ENCODE results near the gene CALML6.
A peak's percentile ranks its signal among the peaks of the same experiment; 100 is the strongest.

CALML6 gene

DNA sequence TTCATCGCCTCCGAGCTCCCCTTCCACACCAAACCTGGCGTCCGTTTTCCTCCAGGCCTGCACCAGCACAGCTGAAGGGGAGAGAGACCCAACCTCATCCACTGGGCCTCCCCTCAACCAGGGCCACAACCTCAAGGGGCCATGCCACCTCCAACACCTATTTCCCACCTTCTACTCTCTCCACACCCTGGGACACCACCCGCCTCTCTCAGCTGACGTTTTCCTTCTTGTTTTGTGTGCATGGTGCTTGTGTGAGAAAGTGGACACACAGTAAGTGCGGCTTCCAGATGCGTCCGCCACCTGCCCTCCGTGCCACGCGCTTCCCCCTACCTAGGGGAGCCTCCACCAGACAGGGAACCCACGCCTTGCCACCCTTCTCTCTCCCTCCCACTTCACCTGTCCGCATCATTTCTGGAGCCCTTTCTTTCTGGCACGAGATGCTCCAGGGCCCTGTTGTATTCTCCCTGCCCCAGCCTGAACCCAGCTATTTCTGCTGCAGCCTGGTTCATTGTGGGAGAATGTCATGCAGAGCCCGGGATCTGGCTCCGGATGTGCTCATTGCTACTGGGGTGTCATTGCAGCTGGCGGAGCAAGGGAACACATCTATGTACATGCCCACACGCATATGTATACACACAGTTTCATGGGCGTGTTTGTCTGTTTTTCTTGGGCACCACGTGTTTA, 22.8 kb upstream of the CALML6 start:
- TF ChIP-seq, protein P1, sequence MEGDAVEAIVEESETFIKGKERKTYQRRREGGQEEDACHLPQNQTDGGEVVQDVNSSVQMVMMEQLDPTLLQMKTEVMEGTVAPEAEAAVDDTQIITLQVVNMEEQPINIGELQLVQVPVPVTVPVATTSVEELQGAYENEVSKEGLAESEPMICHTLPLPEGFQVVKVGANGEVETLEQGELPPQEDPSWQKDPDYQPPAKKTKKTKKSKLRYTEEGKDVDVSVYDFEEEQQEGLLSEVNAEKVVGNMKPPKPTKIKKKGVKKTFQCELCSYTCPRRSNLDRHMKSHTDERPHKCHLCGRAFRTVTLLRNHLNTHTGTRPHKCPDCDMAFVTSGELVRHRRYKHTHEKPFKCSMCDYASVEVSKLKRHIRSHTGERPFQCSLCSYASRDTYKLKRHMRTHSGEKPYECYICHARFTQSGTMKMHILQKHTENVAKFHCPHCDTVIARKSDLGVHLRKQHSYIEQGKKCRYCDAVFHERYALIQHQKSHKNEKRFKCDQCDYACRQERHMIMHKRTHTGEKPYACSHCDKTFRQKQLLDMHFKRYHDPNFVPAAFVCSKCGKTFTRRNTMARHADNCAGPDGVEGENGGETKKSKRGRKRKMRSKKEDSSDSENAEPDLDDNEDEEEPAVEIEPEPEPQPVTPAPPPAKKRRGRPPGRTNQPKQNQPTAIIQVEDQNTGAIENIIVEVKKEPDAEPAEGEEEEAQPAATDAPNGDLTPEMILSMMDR (IDR thresholded peaks at IDR 0.05; ENCODE audit: low read depth, low read length), result no peak
- H3K4me3 ChIP-seq (replicated peaks in 1 of 2; ENCODE audit: low read depth in 2 of 2, low read length in 2 of 2), result peak overlapping the region; percentile 59 to 83
- no peak for DNase-seq (ENCODE audit: low read depth in 2 of 2)

DNA sequence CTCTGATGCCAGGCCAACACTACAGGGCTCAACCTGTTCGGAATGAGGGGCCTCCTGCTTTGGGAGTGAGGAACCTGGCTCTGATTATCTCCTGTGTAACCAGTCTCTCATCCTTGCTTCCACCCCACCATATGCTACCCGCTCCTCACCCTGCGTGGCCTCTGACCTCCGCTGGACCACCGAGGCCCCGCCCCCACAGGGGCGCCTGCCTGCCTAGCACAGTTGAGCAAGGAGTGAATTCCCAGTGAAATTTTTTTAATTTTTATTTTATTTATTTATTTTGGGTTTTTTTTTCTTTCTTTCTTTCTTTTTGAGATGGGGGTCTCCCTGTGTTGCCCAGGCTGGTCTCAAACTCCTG, 22.3 kb upstream of the CALML6 start:
- TF ChIP-seq, protein P1 (IDR thresholded peaks at IDR 0.05; ENCODE audit: low read depth, low read length), result no peak
- DNase-seq (ENCODE audit: low read depth in 2 of 2), result no peak
- H3K4me3 ChIP-seq (replicated peaks in 1 of 2; ENCODE audit: low read depth in 2 of 2, low read length in 2 of 2), result no peak overlapping the region

DNA sequence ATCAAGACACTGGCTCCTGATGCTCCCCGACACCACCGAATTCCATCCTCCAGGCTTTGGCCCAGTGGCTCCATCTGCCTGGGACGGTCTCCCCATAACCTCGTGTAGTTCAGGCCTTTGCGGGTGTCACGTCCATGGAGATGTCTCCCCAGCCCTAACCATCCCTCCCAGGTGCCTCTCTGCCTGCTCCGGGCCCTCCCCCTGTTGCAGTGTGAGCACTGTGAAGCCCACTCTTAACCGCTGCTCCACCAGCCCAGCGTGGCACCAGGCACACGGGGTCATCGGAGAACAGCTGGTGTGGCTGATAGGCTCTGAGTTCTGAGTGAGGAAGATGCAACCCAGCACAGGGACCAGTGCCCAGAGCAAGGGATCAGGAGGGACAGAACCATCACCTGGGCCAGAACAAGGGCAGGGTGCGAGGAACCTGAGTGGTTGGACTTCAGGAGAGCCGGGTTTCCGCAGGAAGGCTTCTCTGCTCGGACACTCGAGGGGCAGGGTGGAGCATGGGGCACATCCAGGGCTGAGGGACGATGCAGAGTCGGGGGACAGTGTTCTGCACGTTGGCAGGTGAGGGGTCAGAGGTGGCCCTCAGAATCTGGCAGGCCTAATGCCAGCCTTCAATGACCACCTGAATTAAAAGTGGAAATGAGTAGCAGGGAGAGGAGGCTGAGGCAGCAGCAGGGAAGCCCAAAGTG, 21.6 kb upstream of the CALML6 start:
- no peak for DNase-seq (ENCODE audit: low read depth in 2 of 2)
- H3K4me3 ChIP-seq (replicated peaks in 1 of 2; ENCODE audit: low read depth in 2 of 2, low read length in 2 of 2), result no peak overlapping the region
- TF ChIP-seq, protein P1 (IDR thresholded peaks at IDR 0.05; ENCODE audit: low read depth, low read length), result no peak

DNA sequence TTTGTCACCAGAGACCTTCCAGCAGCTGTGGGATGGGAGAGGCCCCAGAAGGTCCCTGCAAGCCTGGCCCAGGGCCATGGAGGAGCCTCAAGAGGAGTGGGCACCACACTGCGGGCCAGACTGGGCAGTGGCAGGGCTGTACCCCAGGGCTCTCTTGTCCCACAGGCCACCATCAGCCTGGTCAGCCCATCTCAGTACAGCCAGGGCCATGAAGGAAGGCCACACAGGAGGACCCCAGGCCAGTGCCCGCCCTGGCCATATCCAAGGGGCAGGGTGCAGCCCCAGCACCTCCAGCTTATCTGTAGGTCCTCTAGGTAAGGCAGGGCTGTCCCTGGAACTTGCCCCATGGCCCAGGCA, 21.1 kb upstream of the CALML6 start:
- no peak for DNase-seq (ENCODE audit: low read depth in 2 of 2)
- H3K4me3 ChIP-seq (replicated peaks in 1 of 2; ENCODE audit: low read depth in 2 of 2, low read length in 2 of 2), result no peak overlapping the region
- TF ChIP-seq, protein P1 (IDR thresholded peaks at IDR 0.05; ENCODE audit: low read depth, low read length), result no peak

DNA sequence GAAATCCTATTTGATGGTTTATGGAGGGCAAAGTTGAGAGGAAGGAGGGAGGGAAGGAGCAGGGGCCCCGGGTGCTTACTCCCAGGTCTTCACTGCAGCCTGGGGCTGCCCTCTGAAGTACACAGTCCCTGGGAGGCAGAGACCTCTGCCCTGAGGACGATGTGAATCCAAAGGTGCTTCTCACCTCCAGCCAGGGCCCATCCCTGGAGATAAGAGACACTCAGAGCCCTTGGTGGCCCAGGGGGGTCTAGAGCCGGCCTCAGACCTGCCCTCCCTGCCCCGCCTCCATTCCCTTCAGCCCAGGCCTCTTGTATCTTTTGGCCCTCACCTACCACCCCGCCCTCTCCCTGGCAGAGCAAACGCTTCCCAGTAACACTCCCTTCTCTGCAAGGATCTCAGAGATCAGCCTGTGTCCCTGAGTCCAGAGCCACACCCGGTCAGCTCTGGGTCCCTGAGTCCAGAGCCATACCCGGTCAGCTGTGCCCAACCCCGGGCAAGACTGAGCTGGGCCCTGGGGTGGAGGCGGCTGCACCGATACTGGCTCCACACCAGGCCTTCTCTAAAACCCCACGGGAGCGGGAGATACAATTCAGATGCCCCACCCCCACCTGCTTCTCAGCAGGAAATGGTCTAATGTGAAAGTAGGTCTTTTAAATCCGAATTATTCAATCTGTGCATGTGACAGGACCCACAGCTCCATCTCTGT, 20.6 kb upstream of the CALML6 start:
- TF ChIP-seq, protein P1 (IDR thresholded peaks at IDR 0.05; ENCODE audit: low read depth, low read length), result no peak
- DNase-seq (ENCODE audit: low read depth in 2 of 2), result no peak
- no peak overlapping the region for H3K4me3 ChIP-seq (replicated peaks in 1 of 2; ENCODE audit: low read depth in 2 of 2, low read length in 2 of 2)

DNA sequence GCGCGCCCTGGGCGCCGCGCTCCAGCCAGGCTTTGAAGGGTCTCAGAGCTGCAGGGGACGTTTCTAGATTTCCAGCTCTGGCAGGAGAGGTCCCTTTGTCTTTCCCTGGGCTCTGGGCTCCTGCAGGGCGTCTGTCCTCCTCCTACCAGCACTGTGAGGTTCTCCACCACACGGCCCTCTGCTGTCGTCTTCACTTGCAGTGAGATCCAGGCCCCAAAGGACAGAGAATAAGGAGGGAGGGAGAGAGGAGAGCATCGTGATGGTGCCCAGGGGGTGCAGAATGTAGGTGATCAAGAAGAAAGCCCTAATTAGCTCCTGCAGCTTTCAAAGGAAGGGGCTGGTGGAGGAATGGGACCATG, 20.0 kb upstream of the CALML6 start:
- H3K4me3 ChIP-seq (replicated peaks in 1 of 2; ENCODE audit: low read depth in 2 of 2, low read length in 2 of 2), result no peak overlapping the region
- TF ChIP-seq, protein P1 (IDR thresholded peaks at IDR 0.05; ENCODE audit: low read depth, low read length), result no peak
- DNase-seq (ENCODE audit: low read depth in 2 of 2), result no peak
